Measurements from ENCODE around the gene METAP2. TPM values are rescaled to one million over a fixed set of nuclear protein-coding genes. Genes with fewer than 3 reads are reported as not detected.

Gene METAP2
- total RNA-seq, 1 donor from 2014 or later, result 45.4 TPM

DNA sequence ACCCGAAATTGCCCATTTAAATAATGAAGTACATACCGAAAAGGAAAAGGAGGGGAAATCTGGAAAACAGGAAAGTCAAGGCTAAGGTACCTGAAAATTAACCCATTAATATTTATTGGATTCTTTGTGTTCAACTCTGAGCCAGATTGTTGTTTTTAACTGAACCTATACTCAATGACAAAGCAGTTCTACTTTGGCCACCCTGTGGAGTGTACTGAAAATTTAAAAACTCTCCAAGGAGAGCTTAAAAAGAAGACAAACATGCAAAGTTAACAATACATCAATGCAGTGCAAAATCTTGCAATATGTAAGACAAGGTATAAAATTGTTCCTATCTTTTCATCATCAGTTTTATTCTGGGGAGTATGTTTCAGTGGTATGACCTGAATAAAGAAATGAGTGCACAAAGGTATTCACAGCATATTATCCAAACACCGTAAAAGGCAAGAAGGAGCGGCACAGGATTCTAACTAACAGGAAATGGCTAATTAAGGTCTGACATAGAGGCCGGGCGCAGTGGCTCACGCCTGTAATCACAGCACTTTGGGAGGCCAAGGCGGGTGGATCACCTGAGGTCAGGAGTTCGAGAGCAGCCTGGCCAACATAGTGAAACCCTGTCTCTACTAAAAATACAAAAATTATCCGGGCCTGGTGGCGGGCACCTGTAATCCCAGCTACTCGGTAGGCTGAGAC lies 75.6 kb downstream of the METAP2 start:
- no peak for DNase-seq (ENCODE audit: low read depth in 2 of 2)

DNA sequence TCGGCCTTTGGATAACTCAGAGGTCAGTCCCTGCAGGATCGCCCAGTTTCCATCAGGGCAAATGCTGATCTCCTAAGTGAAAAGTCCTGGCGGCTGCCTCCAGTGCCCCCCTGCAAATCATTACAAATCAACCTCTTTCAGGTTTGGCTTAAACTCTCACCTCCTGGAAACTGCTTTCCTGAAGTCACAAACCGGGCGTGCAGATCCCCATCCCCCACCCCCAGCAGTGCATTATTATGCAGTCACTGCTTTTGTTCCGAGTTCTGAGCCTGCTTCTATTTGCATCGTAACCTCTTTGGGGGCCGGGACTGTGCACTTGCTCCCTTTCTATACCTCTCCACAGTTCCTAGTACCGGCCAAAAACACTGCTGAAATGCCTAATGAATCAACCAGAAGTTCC lies 77.4 kb downstream of the METAP2 start, which contains the start of gene USP44:
USP44 (minus strand) TSS at position 172 of the 400 bp plus-strand sequence. CDS start 17,220 bp downstream, outside the sequence.
- DNase-seq (ENCODE audit: low read depth in 2 of 2), result no peak

DNA sequence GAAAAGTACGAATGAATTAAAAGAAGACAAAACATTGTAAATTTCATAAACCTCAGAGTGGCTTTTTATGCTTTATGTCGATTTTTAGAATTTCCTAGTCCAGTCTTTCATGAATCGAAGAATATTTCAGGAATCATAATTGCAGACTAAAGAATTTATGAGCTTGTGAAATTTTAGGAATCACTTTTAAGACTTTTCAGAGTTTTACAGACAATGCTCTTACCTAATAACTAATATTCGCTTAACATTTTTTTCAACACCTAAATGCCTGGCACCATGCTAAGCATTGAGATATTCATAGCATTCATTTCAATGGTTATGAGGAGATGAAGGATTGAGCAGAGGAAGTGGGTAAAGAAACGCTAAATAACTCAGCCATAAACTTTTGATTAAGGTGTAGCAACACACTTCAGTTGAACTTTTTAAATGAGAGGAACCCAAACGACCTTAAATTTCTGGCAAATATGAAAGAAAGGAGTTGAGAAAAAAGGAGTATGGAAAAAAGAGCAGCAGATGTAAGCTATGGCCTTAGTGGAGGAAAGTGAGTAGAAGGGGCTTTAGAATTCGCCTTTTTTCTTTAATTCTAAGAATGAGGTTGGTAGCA lies 78.1 kb downstream of the METAP2 start:
- no peak for DNase-seq (ENCODE audit: low read depth in 2 of 2)

DNA sequence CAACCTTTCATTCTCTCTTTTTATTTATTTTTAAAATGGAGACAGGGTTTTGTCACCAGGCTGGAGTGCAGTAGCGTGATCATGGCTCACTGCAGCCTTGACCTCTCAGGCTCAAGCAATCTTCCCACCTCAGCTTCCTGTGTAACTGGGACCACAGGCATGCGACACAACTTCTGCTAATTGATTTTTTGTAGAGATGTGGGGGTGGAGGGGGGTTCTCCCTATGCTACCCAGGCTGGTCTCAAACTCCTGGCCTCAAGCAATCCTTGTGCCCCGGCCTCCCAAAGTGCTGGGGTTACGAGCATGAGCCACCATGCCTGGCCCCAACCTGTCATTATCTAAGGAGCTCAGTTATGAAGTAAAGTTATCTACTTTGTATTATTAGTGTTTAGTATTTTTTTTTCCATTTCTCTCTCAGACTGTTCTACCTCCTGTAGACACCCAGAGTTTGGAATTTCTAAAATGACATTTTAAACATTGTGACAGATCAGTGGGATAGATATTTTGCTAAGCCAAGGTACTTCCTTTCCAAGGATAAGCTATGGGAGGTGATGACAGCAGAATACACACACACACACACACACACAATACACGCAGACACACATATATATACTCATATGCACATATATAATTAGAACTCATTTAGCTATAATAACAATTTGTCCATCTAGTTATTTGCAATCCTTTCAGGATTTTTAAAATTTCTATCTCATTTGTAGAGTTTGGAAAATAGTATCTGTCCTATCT lies 79.4 kb downstream of the METAP2 start:
- DNase-seq (ENCODE audit: low read depth in 2 of 2), result no peak

DNA sequence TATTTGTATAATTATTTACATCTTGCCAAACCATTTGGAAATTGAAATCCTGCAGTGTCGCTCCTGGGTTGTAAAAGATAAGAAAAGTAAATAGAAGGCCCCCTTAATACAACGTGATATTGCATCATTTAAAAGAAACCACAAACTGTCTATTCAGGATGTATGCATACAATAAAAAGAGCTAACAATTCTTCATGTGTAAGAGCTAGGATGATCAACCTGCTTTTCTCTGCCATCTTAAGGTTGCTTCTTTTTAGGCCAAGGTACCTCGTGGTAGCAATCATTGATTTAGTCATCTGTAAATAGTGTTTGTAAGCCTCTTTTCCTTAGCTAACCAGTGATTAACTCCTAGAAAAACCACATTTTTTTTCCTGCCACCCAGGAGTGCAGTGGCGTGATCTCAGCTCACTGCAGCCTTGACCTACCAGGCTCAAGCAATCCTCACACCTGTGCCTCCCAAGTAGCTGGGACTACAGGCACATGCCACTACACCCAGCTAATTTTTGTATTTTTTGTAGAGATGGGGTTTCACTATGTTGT lies 80.7 kb downstream of the METAP2 start:
- DNase-seq (ENCODE audit: low read depth in 2 of 2), result no peak

DNA sequence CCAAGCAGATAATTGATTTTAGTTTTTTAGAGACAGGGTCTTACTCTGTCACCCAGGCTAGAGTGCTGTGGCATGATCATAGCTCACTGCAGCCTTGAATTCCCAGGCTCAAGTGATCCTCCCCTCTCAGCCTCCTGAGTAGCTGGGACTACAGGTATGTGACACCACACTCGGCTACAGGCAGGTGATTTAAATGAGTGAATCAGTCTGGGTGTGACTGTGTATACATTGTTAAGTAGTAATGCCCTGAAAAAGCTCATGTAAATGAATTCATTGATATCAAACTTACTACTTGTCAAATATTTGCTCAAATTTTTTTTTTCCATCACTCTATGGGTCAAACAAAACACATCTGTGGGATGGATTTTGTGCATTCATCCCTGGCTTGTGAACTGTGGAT lies 83.7 kb downstream of the METAP2 start:
- no peak for DNase-seq (ENCODE audit: low read depth in 2 of 2)

Other genes starting within 250 kb of the METAP2 start
- 0.87 and 1.8 TPM in 2 replicates for gene USP44, start 77.3 kb downstream of the METAP2 start, total RNA-seq

Measured in lung microvascular endothelial cell (primary cell).